OCI-LY7 (cell line): ENCODE measurements around the gene LACTB. TPM values are rescaled to one million over a fixed set of nuclear protein-coding genes. Genes with fewer than 3 reads are reported as not detected.

ENCODE experiments used
- BruUV-seq: library from RNA; stranded (reverse); fragments of 400-500 nt; replicated peaks from 2 replicates; lab custom pipeline; 2021; lab: Mats Ljungman, UMichigan
- CTCF ChIA-PET: fragments of 300-600 bp; sonication (Branson Sonifier 250); formaldehyde crosslinking; loops from one replicate; lab custom pipeline; 2022; ENCODE audit warnings: antibody characterized with exemption; ENCODE audit not compliant: unreplicated experiment; lab: Charles Lee
- POLR2A ChIA-PET: fragments of 300-600 bp; sonication (Branson Sonifier 250); formaldehyde crosslinking; loops from one replicate; lab custom pipeline; 2022; ENCODE audit warnings: antibody characterized with exemption; lab: Charles Lee
- DNase-seq: peaks from one replicate; pipeline ENCODE4 v3.0.0-alpha.2; 2015; ENCODE audit warnings: low spot score
- H2AFZ ChIP-seq: fragments of 200-600 bp; sonication (generic), shearing (Covaris generic); 2 replicates; pipeline ENCODE4 v1.6.1; 2014; ENCODE audit warnings: mild to moderate bottlenecking, antibody characterized with exemption, low read length, moderate library complexity
- H3K27ac ChIP-seq: fragments of 200-600 bp; sonication (generic); 2 replicates; pipeline ENCODE4 v1.5.1; 2014; ENCODE audit warnings: mixed run types, low read depth, mild to moderate bottlenecking, moderate library complexity, low read length, inconsistent platforms; ENCODE audit not compliant: poor library complexity, severe bottlenecking
- H3K36me3 ChIP-seq: fragments of 200-600 bp; sonication (generic); 2 replicates; pipeline ENCODE4 v1.6.1; 2014; ENCODE audit warnings: mild to moderate bottlenecking, antibody characterized with exemption, low read length, moderate library complexity, mixed read lengths; ENCODE audit not compliant: insufficient read depth
- H3K4me1 ChIP-seq: fragments of 200-600 bp; sonication (generic); 2 replicates; pipeline ENCODE4 v1.5.1; 2014; ENCODE audit warnings: mild to moderate bottlenecking, low read length; ENCODE audit not compliant: insufficient read depth, poor library complexity, severe bottlenecking
- H3K4me2 ChIP-seq: fragments of 200-600 bp; sonication (generic); 2 replicates; pipeline ENCODE4 v1.6.1; 2014; ENCODE audit warnings: mild to moderate bottlenecking, low read length
- H3K4me3 ChIP-seq: fragments of 200-600 bp; sonication (generic); 2 replicates; pipeline ENCODE4 v1.5.1; 2014; ENCODE audit warnings: mild to moderate bottlenecking, low read depth, low read length; ENCODE audit not compliant: poor library complexity, severe bottlenecking
- H3K79me2 ChIP-seq: fragments of 200-600 bp; sonication (generic); 2 replicates; pipeline ENCODE4 v1.6.1; 2016; ENCODE audit warnings: low read depth, mild to moderate bottlenecking, low read length, moderate library complexity, mixed read lengths; ENCODE audit not compliant: insufficient read depth
- H3K9me2 ChIP-seq: fragments of 200-600 bp; sonication (generic); 2 replicates; pipeline ENCODE4 v1.6.1; 2016; ENCODE audit warnings: mild to moderate bottlenecking, low read length, mixed read lengths; ENCODE audit not compliant: insufficient read depth
- H3K9me3 ChIP-seq: fragments of 200-600 bp; sonication (generic); 2 replicates; pipeline ENCODE4 v1.6.1; 2014; ENCODE audit warnings: mild to moderate bottlenecking, mixed run types, low read length, mixed read lengths
- H4K20me1 ChIP-seq: fragments of 200-600 bp; sonication (generic); 2 replicates; pipeline ENCODE4 v1.6.1; 2014; ENCODE audit warnings: mild to moderate bottlenecking, antibody characterized with exemption, low read length, moderate library complexity, mixed read lengths; ENCODE audit not compliant: insufficient read depth
- CTCF ChIP-seq: fragments of 200-600 bp; sonication (generic); conservative IDR thresholded peaks from 2 replicates; pipeline ENCODE4 v1.5.1; 2014; ENCODE audit warnings: mild to moderate bottlenecking, antibody characterized with exemption, low read length, moderate library complexity, mixed read lengths
- EZH2phosphoT487 ChIP-seq: fragments of 200-600 bp; sonication (generic); IDR thresholded peaks from 2 replicates; pipeline ENCODE4 v1.6.1; 2018; ENCODE audit warnings: low read depth, borderline replicate concordance, mild to moderate bottlenecking, mixed run types, antibody characterized with exemption, low read length, moderate library complexity, mixed read lengths
- intact Hi-C: fragments of 100-400 bp; cut with micrococcal nuclease; formaldehyde crosslinking; loops from one replicate; pipeline ENCODE4 v1.10.0; 2022; ENCODE audit not compliant: unreplicated experiment
- total RNA-seq, 2 experiments: library from RNA; depleted of rRNA in 1 of 2; stranded (reverse); fragments of >200 nt in 1 of 2; shearing (Covaris generic) in 1 of 2; gene quantifications; 2 replicates each; pipeline ENCODE4 v1.2.3, GENCODE V29; 2014 to 2022

Gene LACTB
- total RNA-seq, 2 experiments from 2014 or later = 3.2 to 7.2 TPM

DNA sequence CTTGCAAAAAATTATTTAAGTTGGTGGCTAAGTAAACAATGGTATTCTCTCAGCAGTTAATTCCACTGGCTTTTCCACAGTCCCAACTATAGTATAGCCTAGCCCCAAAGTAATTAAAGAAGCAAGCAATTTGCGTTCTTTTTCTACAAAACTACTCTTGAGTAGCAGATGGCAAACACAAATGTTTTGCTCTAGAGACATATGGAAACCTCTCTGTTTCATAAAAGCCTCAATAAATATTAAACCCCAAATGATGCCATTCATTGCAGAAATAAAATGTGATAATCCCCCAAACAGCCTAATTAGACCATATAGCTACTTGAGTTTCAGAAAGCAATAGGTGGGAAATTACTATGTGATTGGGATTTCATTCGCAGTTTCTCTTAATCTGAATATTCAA is 59.1 kb downstream of the LACTB start:
- Histone ChIP-seq H4K20me1 (no peaks in the 10 kb centered on the region), H3K9me2 (no peaks in the 10 kb centered on the region), H3K9me3 (no peaks in the 10 kb centered on the region), H3K4me1 (no peaks in the 10 kb centered on the region), H3K79me2 (no peaks in the 10 kb centered on the region), H3K27ac (no peak overlapping the region), H2AFZ (no peak overlapping the region), H3K4me3 (no peak overlapping the region), H3K36me3 (no peaks in the 10 kb centered on the region), H3K4me2 (no peak overlapping the region)
- ChIA-PET POLR2A (interaction anchor here (0.5 kb wide), 1 partner anchor 1526 kb away, joined by 4 read pairs; no protein-coding TSS in a partner anchor), CTCF (no interaction called here)
- DNase-seq = no peak
- BruUV-seq = no TSS peak
- intact Hi-C loops = no loop called here
- TF ChIP-seq CTCF (no peak), EZH2phosphoT487 (no peak)

DNA sequence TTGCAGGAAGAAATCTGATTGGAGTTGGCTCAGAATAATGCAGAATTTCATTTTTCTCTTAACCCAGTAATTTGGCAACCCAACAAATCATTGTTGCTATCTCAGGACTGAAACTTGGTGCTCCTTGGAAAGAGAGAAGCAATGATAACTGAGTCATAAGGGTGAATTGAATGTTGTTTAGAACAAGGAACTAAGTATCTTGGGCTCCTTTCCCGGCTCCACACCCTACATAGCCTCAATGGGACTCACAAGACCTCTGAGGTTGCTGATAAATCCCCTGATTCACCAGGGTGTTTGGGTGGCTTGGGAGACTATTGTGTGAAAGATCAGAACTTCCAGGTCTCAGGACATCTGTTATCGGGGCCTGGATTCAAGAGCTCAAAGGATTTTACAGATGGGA is 60.0 kb downstream of the LACTB start:
- no TSS peak for BruUV-seq
- Histone ChIP-seq H3K36me3 (no peaks in the 10 kb centered on the region), H4K20me1 (no peaks in the 10 kb centered on the region), H3K4me2 (no peak overlapping the region), H3K9me2 (no peaks in the 10 kb centered on the region), H3K27ac (no peak overlapping the region), H3K4me3 (no peak overlapping the region), H3K9me3 (no peaks in the 10 kb centered on the region), H3K4me1 (no peaks in the 10 kb centered on the region), H2AFZ (no peak overlapping the region), H3K79me2 (no peaks in the 10 kb centered on the region)
- DNase-seq = no peak
- TF ChIP-seq CTCF (no peak), EZH2phosphoT487 (no peak)
- ChIA-PET CTCF (no interaction called here), POLR2A (no interaction called here)
- intact Hi-C loops = no loop called here

- no peak overlapping the region for H2AFZ ChIP-seq
- intact Hi-C loops = no loop called here
- H4K20me1 ChIP-seq = no peaks in the 10 kb centered on the region
- peaks cover 6% of the 10 kb centered on the region; the same call in 1 of the 2 replicates for H3K79me2 ChIP-seq
- no peak for TF ChIP-seq CTCF
- TF ChIP-seq EZH2phosphoT487 = no peak
- BruUV-seq = no TSS peak
- H3K4me2 ChIP-seq = no peak overlapping the region
- CTCF ChIA-PET = no interaction called here
- H3K4me3 ChIP-seq = no peak overlapping the region
- no peaks in the 10 kb centered on the region for H3K9me3 ChIP-seq
- DNase-seq = no peak
- peaks cover 10% of the 10 kb centered on the region for H3K4me1 ChIP-seq
- H3K36me3 ChIP-seq = no peaks in the 10 kb centered on the region
- no peaks in the 10 kb centered on the region for H3K9me2 ChIP-seq
- POLR2A ChIA-PET = interaction anchor here (0.7 to 0.9 kb wide), 4 partner anchors 9 to 58 kb away, joined by 3 to 5 read pairs (median 4); no protein-coding TSS in a partner anchor
- no peak overlapping the region for H3K27ac ChIP-seq
Measured at GRCh38 chr15:63185206-63185605, 63.5 kb downstream of the LACTB start.
